Stimulated activated CD4-positive, alpha-beta T cell treated with anti-CD3 and anti-CD28 coated beads, TNF-alpha, amount 100 ng/mL, for 4 hours (primary cell): ENCODE results near the gene CDC6.

ENCODE experiments used
- DNase-seq, 3 experiments: peaks; one replicate each; pipeline ENCODE4 v3.0.0-alpha.2; 2020; ENCODE audit warnings: low read depth in 3 of 3

Gene CDC6

DNA sequence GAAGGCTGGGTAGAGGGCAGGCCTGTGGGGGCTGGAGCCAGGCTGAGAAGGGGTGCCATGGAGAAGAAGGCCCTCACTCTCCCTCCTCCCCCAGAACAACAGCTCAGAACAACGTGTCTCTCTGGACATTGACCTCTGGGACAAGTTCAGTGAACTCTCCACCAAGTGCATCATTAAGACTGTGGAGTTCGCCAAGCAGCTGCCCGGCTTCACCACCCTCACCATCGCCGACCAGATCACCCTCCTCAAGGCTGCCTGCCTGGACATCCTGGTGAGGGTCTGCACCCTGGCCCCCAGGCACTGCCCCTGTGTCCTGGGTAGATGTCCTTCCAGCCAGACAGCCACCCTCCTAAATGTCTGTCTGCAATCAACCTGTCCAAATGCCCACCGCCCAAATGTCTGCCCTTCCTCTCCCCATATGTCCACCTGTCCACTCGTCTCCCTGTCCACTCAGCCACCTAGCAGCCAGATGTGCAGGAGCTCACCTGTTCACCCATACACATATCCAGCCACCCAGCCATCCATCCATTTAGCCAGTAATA is 64.6 kb downstream of the CDC6 start:
- no peak for DNase-seq

- no peak for DNase-seq
Measured at GRCh38 chr17:40352779-40353394, 65.2 kb downstream of the CDC6 start.
